IMR-90 (cell line): ENCODE measurements around the gene PHF3. TPM values are rescaled to one million over a fixed set of nuclear protein-coding genes. Genes with fewer than 3 reads are reported as not detected.

Experiments
- ATAC-seq: fragments of 200-7000 bp; cut with Tn5 transposase; 2 replicates; pipeline ENCODE4 v1.9.1; 2020; ENCODE audit warnings: low read depth, mild to moderate bottlenecking, moderate library complexity
- BruUV-seq: library from RNA; stranded (reverse); fragments of 400-500 nt; replicated peaks from 2 replicates; lab custom pipeline; 2021; lab: Mats Ljungman, UMichigan
- CTCF ChIA-PET: fragments of 300-600 bp; formaldehyde crosslinking; extraction: SDS; loops from one replicate; lab custom pipeline; 2021; ENCODE audit warnings: antibody characterized with exemption; lab: Yijun Ruan, JAX
- POLR2A ChIA-PET: fragments of 300-600 bp; sonication (Branson Sonifier 250); formaldehyde crosslinking; loops from one replicate; lab custom pipeline; 2022; ENCODE audit warnings: antibody characterized with exemption; ENCODE audit not compliant: unreplicated experiment; lab: Charles Lee
- DNase-seq: peaks from one replicate; pipeline ENCODE4 v3.0.0; 2013
- H2AFZ ChIP-seq: replicated peaks from 2 replicates; pipeline ENCODE3; 2013; ENCODE audit warnings: low read length, mild to moderate bottlenecking; ENCODE audit not compliant: poor library complexity
- H2AK5ac ChIP-seq: 2 replicates; pipeline ENCODE4 v1.6.1; 2013; ENCODE audit warnings: low read depth, low read length, inconsistent platforms
- H2AK9ac ChIP-seq: replicated peaks from 2 replicates; pipeline ENCODE3; 2013; ENCODE audit warnings: mild to moderate bottlenecking, low read depth, low read length, moderate library complexity; ENCODE audit not compliant: poor library complexity
- H2BK120ac ChIP-seq: 2 replicates; pipeline ENCODE4 v1.6.1; 2013; ENCODE audit warnings: low read depth, low read length, inconsistent platforms
- H2BK15ac ChIP-seq: 3 replicates; pipeline ENCODE4 v1.6.1; 2013; ENCODE audit warnings: low read depth, low read length, inconsistent platforms
- H2BK20ac ChIP-seq: 2 replicates; pipeline ENCODE4 v1.6.1; 2013; ENCODE audit warnings: low read depth, mild to moderate bottlenecking, inconsistent platforms, low read length, moderate library complexity
- H2BK5ac ChIP-seq: 2 replicates; pipeline ENCODE4 v1.6.1; 2013; ENCODE audit warnings: mild to moderate bottlenecking, low read depth, low read length, inconsistent platforms; ENCODE audit not compliant: poor library complexity, severe bottlenecking
- H3K14ac ChIP-seq: replicated peaks from 2 replicates; pipeline ENCODE4 v1.6.1; 2013; ENCODE audit warnings: low read depth, low read length, inconsistent platforms
- H3K18ac ChIP-seq: 2 replicates; pipeline ENCODE4 v1.6.1; 2013; ENCODE audit warnings: low read depth, low read length, control low read depth
- H3K23ac ChIP-seq: 2 replicates; pipeline ENCODE4 v1.6.1; 2013; ENCODE audit warnings: low read depth, low read length, inconsistent platforms
- H3K27ac ChIP-seq: 2 replicates; pipeline ENCODE4 v1.5.1; 2013; ENCODE audit warnings: mild to moderate bottlenecking, control low read depth, low read length; ENCODE audit not compliant: insufficient read depth
- H3K27me3 ChIP-seq: 2 replicates; pipeline ENCODE4 v1.6.1; 2013; ENCODE audit warnings: low read length; ENCODE audit not compliant: control insufficient read depth, insufficient read depth
- H3K36me3 ChIP-seq: 2 replicates; pipeline ENCODE4 v1.6.1; 2013; ENCODE audit warnings: low read length, mixed read lengths; ENCODE audit not compliant: control insufficient read depth, insufficient read depth
- H3K4ac ChIP-seq: 2 replicates; pipeline ENCODE4 v1.6.1; 2013; ENCODE audit warnings: low read depth, low read length, inconsistent platforms
- H3K4me1 ChIP-seq: 2 replicates; pipeline ENCODE4 v1.6.1; 2013; ENCODE audit warnings: low read length, mixed read lengths; ENCODE audit not compliant: control insufficient read depth, insufficient read depth
- H3K4me2 ChIP-seq: 2 replicates; pipeline ENCODE4 v1.6.1; 2013; ENCODE audit warnings: low read depth, mild to moderate bottlenecking, control low read depth, low read length, moderate library complexity
- H3K4me3 ChIP-seq: 2 replicates; pipeline ENCODE4 v1.5.1; 2013; ENCODE audit warnings: low read depth, mild to moderate bottlenecking, control low read depth, low read length, moderate library complexity; ENCODE audit not compliant: insufficient read depth
- H3K56ac ChIP-seq: 2 replicates; pipeline ENCODE4 v1.6.1; 2013; ENCODE audit warnings: low read length, inconsistent platforms; ENCODE audit not compliant: insufficient read depth; ENCODE audit errors: extremely low read depth
- H3K79me1 ChIP-seq, 2 experiments: 2 replicates each; pipeline ENCODE4 v1.6.1; 2013; ENCODE audit warnings: low read length in 2 of 2, inconsistent platforms in 1 of 2, low read depth in 1 of 2
- H3K9ac ChIP-seq: 2 replicates; pipeline ENCODE4 v1.6.1; 2013; ENCODE audit warnings: low read depth, low read length, control low read depth
- H3K9me1 ChIP-seq: 2 replicates; pipeline ENCODE4 v1.6.1; 2013; ENCODE audit warnings: low read length, inconsistent platforms; ENCODE audit not compliant: insufficient read depth
- H3K9me3 ChIP-seq: 2 replicates; pipeline ENCODE4 v1.6.1; 2013; ENCODE audit warnings: low read length; ENCODE audit not compliant: control insufficient read depth, insufficient read depth
- H4K20me1 ChIP-seq: 2 replicates; pipeline ENCODE4 v1.6.1; 2013; ENCODE audit warnings: low read length, inconsistent platforms; ENCODE audit not compliant: insufficient read depth
- H4K5ac ChIP-seq: 2 replicates; pipeline ENCODE4 v1.6.1; 2013; ENCODE audit warnings: mild to moderate bottlenecking, low read depth, low read length, control low read depth
- H4K8ac ChIP-seq, 2 experiments: 2 replicates each; pipeline ENCODE4 v1.6.1; 2013; ENCODE audit warnings: low read depth in 2 of 2, low read length in 2 of 2, control low read depth in 1 of 2, inconsistent platforms in 1 of 2
- H4K91ac ChIP-seq: 2 replicates; pipeline ENCODE4 v1.6.1; 2013; ENCODE audit warnings: low read depth, low read length, inconsistent platforms; ENCODE audit not compliant: insufficient read depth
- BHLHE40 ChIP-seq: fragments of 150-350 bp; IDR thresholded peaks from 2 replicates; pipeline ENCODE4 v1.6.1; 2016; ENCODE audit warnings: mild to moderate bottlenecking, low read depth, low read length
- MAFK ChIP-seq: IDR thresholded peaks from 2 replicates; pipeline ENCODE4 v1.6.1; 2012; ENCODE audit warnings: low read depth, low read length, improper control_type of control experiment
- MXI1 ChIP-seq: IDR thresholded peaks from 2 replicates; pipeline ENCODE4 v1.6.1; 2012; ENCODE audit warnings: low read depth, mild to moderate bottlenecking, low read length, moderate library complexity, borderline replicate concordance
- POLR2A ChIP-seq: IDR thresholded peaks from 2 replicates; pipeline ENCODE4 v1.6.1; 2012; ENCODE audit warnings: mild to moderate bottlenecking, low read depth, low read length
- RAD21 ChIP-seq: IDR thresholded peaks from 2 replicates; pipeline ENCODE4 v1.6.1; 2012; ENCODE audit warnings: low read length, improper control_type of control experiment
- RFX5 ChIP-seq: IDR thresholded peaks from 2 replicates; pipeline ENCODE4 v1.8.0; 2012; ENCODE audit warnings: low read depth, mild to moderate bottlenecking, low read length, moderate library complexity
- SMC3 ChIP-seq: fragments of 150-350 bp; IDR thresholded peaks from 2 replicates; pipeline ENCODE4 v1.6.1; 2016; ENCODE audit warnings: low read depth, mild to moderate bottlenecking, antibody characterized with exemption, low read length, moderate library complexity
- dilution Hi-C: fragments of 300-500 bp; cut with HindIII; formaldehyde crosslinking; loops from one replicate; pipeline ENCODE4 v1.14.3; 2018; ENCODE audit warnings: low sequenced_read_pairs; ENCODE audit not compliant: unreplicated experiment
- in situ Hi-C: fragments of 300-500 bp; cut with MboI; formaldehyde crosslinking; loops from 3 replicates; pipeline ENCODE4 v1.14.3; 2019; ENCODE audit warnings: low sequenced_read_pairs, inconsistent platforms, mixed read lengths
- intact Hi-C: fragments of 100-400 bp; cut with micrococcal nuclease; formaldehyde crosslinking; loops from 2 replicates; pipeline ENCODE4 v1.10.0; 2022
- polyA plus RNA-seq, 3 experiments: library from polyadenylated mRNA; depleted of rRNA; stranded (reverse); fragments of >200 nt; gene quantifications; 2 replicates each; pipeline ENCODE4 v1.2.3, GENCODE V29; 2012; ENCODE audit warnings: low replicate concordance in 1 of 3
- total RNA-seq: library from RNA; depleted of rRNA; stranded (reverse); fragments of >200 nt; gene quantifications from 2 replicates; pipeline ENCODE4 v1.2.3, GENCODE V29; 2012
- TF ChIP-seq, protein P1 (sequence below): conservative IDR thresholded peaks from 2 replicates; pipeline ENCODE4 v1.5.1; 2012; ENCODE audit warnings: mild to moderate bottlenecking, low read depth, low read length, improper control_type of control experiment
- TF ChIP-seq, protein P2 (sequence below): fragments of 150-350 bp; IDR thresholded peaks from 2 replicates; pipeline ENCODE4 v1.6.1; 2016; ENCODE audit warnings: low read depth, mild to moderate bottlenecking, low read length, moderate library complexity, borderline replicate concordance

PHF3 gene
- total and polyA plus RNA-seq, 2 of the 4 experiments (the other 2 are of a cell fraction), result 5.6 to 27.8 TPM

DNA sequence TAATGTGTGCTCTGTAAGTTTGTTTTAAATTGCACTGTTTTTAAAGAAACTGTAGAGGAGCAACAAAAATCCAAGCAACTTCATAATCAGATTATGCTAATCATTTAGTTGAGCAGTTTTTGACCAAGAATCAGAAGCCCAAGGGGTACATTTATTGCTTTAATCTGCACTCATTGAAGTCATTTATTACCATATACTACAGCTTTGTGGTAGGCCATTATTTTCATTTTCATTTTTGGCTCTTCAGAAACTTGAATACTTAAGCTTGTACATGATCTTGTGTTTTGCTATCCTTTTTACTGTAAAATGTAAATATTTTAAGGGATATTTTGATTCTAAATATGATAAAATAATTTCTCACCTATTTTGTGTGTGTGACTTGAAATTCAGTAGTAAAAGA lies 78.5 kb downstream of the PHF3 start:
- no peak overlapping the region for H4K5ac ChIP-seq
- dilution Hi-C loops, result no loop called here
- BruUV-seq, result no TSS peak
- no peaks in the 10 kb centered on the region for H4K20me1 ChIP-seq
- H2BK20ac ChIP-seq, result no peak overlapping the region
- no peak overlapping the region for H2AFZ ChIP-seq
- no peak overlapping the region for H3K4ac ChIP-seq
- no peak overlapping the region for H3K27ac ChIP-seq
- peaks cover 23% of the 10 kb centered on the region for H3K36me3 ChIP-seq
- H3K4me3 ChIP-seq, result no peak overlapping the region
- no peaks in the 10 kb centered on the region for H3K9me3 ChIP-seq
- ChIA-PET POLR2A (no interaction called here), CTCF (no interaction called here)
- H3K4me1 ChIP-seq, result no peaks in the 10 kb centered on the region
- no peak overlapping the region for H3K18ac ChIP-seq
- no peak overlapping the region for H4K91ac ChIP-seq
- H3K9ac ChIP-seq, result no peak overlapping the region
- TF ChIP-seq BHLHE40 (no peak), MAFK (no peak), SMC3 (no peak), RAD21 (no peak), MXI1 (no peak), RFX5 (no peak), POLR2A (no peak)
- TF ChIP-seq, protein P1, sequence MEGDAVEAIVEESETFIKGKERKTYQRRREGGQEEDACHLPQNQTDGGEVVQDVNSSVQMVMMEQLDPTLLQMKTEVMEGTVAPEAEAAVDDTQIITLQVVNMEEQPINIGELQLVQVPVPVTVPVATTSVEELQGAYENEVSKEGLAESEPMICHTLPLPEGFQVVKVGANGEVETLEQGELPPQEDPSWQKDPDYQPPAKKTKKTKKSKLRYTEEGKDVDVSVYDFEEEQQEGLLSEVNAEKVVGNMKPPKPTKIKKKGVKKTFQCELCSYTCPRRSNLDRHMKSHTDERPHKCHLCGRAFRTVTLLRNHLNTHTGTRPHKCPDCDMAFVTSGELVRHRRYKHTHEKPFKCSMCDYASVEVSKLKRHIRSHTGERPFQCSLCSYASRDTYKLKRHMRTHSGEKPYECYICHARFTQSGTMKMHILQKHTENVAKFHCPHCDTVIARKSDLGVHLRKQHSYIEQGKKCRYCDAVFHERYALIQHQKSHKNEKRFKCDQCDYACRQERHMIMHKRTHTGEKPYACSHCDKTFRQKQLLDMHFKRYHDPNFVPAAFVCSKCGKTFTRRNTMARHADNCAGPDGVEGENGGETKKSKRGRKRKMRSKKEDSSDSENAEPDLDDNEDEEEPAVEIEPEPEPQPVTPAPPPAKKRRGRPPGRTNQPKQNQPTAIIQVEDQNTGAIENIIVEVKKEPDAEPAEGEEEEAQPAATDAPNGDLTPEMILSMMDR, result no peak
- TF ChIP-seq, protein P2, sequence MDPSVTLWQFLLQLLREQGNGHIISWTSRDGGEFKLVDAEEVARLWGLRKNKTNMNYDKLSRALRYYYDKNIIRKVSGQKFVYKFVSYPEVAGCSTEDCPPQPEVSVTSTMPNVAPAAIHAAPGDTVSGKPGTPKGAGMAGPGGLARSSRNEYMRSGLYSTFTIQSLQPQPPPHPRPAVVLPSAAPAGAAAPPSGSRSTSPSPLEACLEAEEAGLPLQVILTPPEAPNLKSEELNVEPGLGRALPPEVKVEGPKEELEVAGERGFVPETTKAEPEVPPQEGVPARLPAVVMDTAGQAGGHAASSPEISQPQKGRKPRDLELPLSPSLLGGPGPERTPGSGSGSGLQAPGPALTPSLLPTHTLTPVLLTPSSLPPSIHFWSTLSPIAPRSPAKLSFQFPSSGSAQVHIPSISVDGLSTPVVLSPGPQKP, result no peak
- in situ Hi-C loops, result no loop called here
- H3K23ac ChIP-seq, result no peak overlapping the region
- H2BK120ac ChIP-seq, result no peak overlapping the region
- no peak overlapping the region for H2AK5ac ChIP-seq
- H2BK15ac ChIP-seq, result no peak overlapping the region
- H3K4me2 ChIP-seq, result no peak overlapping the region
- no peaks in the 10 kb centered on the region for H3K79me1 ChIP-seq
- H3K27me3 ChIP-seq, result no peaks in the 10 kb centered on the region
- ATAC-seq (no peak), DNase-seq (no peak)
- H3K56ac ChIP-seq, result no peak overlapping the region
- H3K9me1 ChIP-seq, result no peaks in the 10 kb centered on the region
- intact Hi-C loops, result loop anchor here (10.0 kb wide), 1 partner anchor 59 kb away; no protein-coding TSS in a partner anchor
- no peak overlapping the region for H2BK5ac ChIP-seq
- H4K8ac ChIP-seq, result no peak overlapping the region
- no peak overlapping the region for H3K14ac ChIP-seq
- H2AK9ac ChIP-seq, result no peak overlapping the region
